Measurements from ENCODE around the gene LCNL1. TPM values are rescaled to one million over a fixed set of nuclear protein-coding genes. Genes with fewer than 3 reads are reported as not detected.

The LCNL1 gene
- total and polyA plus RNA-seq, 10 of the 15 experiments (the other 5 are each of a cell fraction or from before 2014, with no cell fraction given), result not detected

DNA sequence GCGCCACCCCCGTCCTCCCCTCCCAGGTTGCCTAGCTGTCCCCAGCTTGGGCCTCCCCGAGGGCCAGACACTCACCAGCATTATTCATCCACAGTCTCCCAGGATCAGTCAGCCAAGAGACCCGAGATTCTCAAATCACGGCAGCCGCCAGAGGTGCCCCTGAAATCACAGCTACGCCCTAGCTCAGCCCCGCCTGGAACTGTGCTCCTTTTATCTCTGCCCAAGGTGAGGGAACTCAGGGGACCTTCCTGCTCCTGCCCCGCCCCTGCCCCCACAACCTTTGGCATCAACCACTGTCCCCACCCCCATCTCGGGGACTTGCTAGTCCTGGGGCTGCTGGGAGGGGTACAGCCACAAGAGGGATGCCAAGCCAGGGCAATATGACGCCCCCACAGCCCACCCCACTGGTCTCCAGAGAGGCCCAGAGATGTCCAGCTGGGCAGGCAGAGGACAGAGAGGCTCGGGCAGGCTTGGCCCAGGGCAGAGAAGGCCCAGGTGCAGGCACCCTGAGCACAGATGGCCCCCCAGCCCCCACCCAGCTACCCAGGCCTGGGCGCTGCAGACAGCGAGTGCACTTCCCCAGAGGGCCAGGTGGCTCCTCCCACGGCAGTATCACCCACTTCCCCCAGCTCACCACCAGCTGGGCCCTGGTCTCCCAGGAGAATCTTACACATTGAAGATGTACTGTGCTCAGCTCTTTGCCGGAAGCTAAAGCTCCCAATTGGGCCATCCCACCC is 49.3 kb downstream of the LCNL1 start, which contains the start of gene FUT7:
Gene FUT7, minus strand, starts transcription at position 185 of the 737 bp plus-strand sequence. Its CDS starts 97 bp downstream, at position 88.
- RAD21 ChIA-PET (ENCODE audit: unreplicated experiment), result interaction anchor here (0.5 to 1.4 kb wide), 5 partner anchors 38 to 265 kb away, joined by 3 to 7 read pairs (median 4); partner anchors contain the start of gene SAPCD2
- Histone ChIP-seq H3K4me2 (ENCODE audit: control insufficient read depth, insufficient read depth) (no peak within 1 kb of the TSS), H3K79me2 (ENCODE audit: control insufficient read depth, insufficient read depth, low read length) (no peaks in the 10 kb centered on the region), H4K20me1 (ENCODE audit: control insufficient read depth, insufficient read depth) (no peaks in the 10 kb centered on the region), H3K9ac (ENCODE audit: control insufficient read depth, insufficient read depth, low read length) (no peak within 1 kb of the TSS), H3K27ac (ENCODE audit: control insufficient read depth, insufficient read depth) (no peak within 1 kb of the TSS), H2AFZ (ENCODE audit: control insufficient read depth, low read depth, low read length) (no peak within 1 kb of the TSS), H3K27me3 (replicated peaks in 1 of 2; ENCODE audit: control insufficient read depth in 2 of 2, insufficient read depth in 2 of 2, low read length in 1 of 2) (peaks cover 0 to 2% of the 10 kb centered on the region in 2 experiments; a peak in 2 of 4 replicates), H3K4me1 (ENCODE audit: control insufficient read depth, insufficient read depth, low read length) (peaks cover 50% of the 10 kb centered on the region), H3K4me3 (no peak within 1 kb of the TSS), H3K9me3 (replicated peaks; ENCODE audit: control insufficient read depth, insufficient read depth, low read length) (no peaks in the 10 kb centered on the region), H3K36me3 (ENCODE audit: control insufficient read depth in 2 of 2, insufficient read depth in 2 of 2, low read length in 1 of 2) (no peaks in the 10 kb centered on the region)
- CTCF ChIA-PET, result interaction anchor here (0.6 to 4.7 kb wide), 8 partner anchors 15 to 244 kb away, joined by 3 to 65 read pairs (median 4); partner anchors contain the start of genes AJM1 and TMEM141
- SMC1A ChIA-PET (ENCODE audit: uncharacterized antibody, unreplicated experiment), result interaction anchor here (5.2 kb wide), 1 partner anchor 84 kb away, joined by 77 read pairs; no protein-coding TSS in a partner anchor
- BruUV-seq (replicated peaks), result no TSS peak
- DNase-seq (ENCODE audit: low read depth, low spot score), result no peak
- peak; percentile 8; the same call in 1 of the 3 replicates for ATAC-seq
- 4% methylated on average over 16 of the region's 16 CpGs for whole genome bisulfite sequencing (ENCODE audit: insufficient coverage, insufficient replicate concordance, low lambda C conversion rate, missing lambda C conversion rate)
- POLR2A ChIA-PET, result no interaction called here
- FAIRE-seq, result no peak
- intact Hi-C loops (cut with micrococcal nuclease; ENCODE audit: unreplicated experiment), result no loop called here
- in situ Hi-C loops (cut with MboI), result no loop called here
- TF ChIP-seq KAT2A (conservative IDR thresholded peaks at IDR 0.05; ENCODE audit: control insufficient read depth, low read depth, low read length) (no peak), IKZF2 (IDR thresholded peaks at IDR 0.05) (no peak), EZH2 (IDR thresholded peaks at IDR 0.05; ENCODE audit: borderline replicate concordance, control insufficient read depth, low read depth, low read length) (no peak), TCF12 (IDR thresholded peaks at IDR 0.05; ENCODE audit: low read depth, low read length) (peak; percentile 70; the same call in 1 of the 2 replicates), SREBF1 (IDR thresholded peaks at IDR 0.05; ENCODE audit: low read length) (no peak), ZZZ3 (IDR thresholded peaks at IDR 0.05; ENCODE audit: control insufficient read depth, insufficient read length, low read depth) (no peak), ATF2 (IDR thresholded peaks at IDR 0.05; ENCODE audit: low read length) (no peak), PAX8 (IDR thresholded peaks at IDR 0.05) (no peak), DPF2 (IDR thresholded peaks at IDR 0.05) (no peak), JUNB (IDR thresholded peaks at IDR 0.05) (no peak), NFYA (IDR thresholded peaks at IDR 0.05; ENCODE audit: borderline replicate concordance, low read depth, low read length) (no peak), NRF1 (conservative IDR thresholded peaks at IDR 0.05; ENCODE audit: low read depth, low read length) (no peak), GABPA (IDR thresholded peaks at IDR 0.05; ENCODE audit: low read depth) (no peak), SUPT20H (IDR thresholded peaks at IDR 0.05; ENCODE audit: borderline replicate concordance, control insufficient read depth, low read depth, low read length) (no peak), SPI1 (IDR thresholded peaks at IDR 0.05; ENCODE audit: borderline replicate concordance, insufficient read depth, low read depth, low read length) (peak; percentile 32; the same call in 1 of the 2 replicates), FOXM1 (IDR thresholded peaks at IDR 0.05; ENCODE audit: low read depth, low read length) (no peak), FOXK2 (IDR thresholded peaks at IDR 0.05) (no peak), ZSCAN29 (IDR thresholded peaks at IDR 0.05) (no peak)
- TF ChIP-seq, protein P1, sequence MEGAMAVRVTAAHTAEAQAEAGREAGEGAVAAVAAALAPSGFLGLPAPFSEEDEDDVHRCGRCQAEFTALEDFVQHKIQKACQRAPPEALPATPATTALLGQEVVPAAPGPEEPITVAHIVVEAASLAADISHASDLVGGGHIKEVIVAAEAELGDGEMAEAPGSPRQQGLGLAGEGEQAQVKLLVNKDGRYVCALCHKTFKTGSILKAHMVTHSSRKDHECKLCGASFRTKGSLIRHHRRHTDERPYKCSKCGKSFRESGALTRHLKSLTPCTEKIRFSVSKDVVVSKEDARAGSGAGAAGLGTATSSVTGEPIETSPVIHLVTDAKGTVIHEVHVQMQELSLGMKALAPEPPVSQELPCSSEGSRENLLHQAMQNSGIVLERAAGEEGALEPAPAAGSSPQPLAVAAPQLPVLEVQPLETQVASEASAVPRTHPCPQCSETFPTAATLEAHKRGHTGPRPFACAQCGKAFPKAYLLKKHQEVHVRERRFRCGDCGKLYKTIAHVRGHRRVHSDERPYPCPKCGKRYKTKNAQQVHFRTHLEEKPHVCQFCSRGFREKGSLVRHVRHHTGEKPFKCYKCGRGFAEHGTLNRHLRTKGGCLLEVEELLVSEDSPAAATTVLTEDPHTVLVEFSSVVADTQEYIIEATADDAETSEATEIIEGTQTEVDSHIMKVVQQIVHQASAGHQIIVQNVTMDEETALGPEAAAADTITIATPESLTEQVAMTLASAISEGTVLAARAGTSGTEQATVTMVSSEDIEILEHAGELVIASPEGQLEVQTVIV (IDR thresholded peaks at IDR 0.05; ENCODE audit: borderline replicate concordance, partially characterized antibody), result no peak
- TF ChIP-seq, protein P2, sequence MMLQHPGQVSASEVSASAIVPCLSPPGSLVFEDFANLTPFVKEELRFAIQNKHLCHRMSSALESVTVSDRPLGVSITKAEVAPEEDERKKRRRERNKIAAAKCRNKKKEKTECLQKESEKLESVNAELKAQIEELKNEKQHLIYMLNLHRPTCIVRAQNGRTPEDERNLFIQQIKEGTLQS (IDR thresholded peaks at IDR 0.05; ENCODE audit: borderline replicate concordance, extremely low read depth, low read depth, low read length), result no peak
